GM21723 (cell line): ENCODE measurements around the gene DDX51.

Experiments used
- ATAC-seq: cut with Tn5 transposase; IDR thresholded peaks from one replicate; pipeline ENCODE4 v1.9.1; 2021; ENCODE audit warnings: mild to moderate bottlenecking, moderate library complexity; ENCODE audit not compliant: unreplicated experiment

Gene DDX51, protein sequence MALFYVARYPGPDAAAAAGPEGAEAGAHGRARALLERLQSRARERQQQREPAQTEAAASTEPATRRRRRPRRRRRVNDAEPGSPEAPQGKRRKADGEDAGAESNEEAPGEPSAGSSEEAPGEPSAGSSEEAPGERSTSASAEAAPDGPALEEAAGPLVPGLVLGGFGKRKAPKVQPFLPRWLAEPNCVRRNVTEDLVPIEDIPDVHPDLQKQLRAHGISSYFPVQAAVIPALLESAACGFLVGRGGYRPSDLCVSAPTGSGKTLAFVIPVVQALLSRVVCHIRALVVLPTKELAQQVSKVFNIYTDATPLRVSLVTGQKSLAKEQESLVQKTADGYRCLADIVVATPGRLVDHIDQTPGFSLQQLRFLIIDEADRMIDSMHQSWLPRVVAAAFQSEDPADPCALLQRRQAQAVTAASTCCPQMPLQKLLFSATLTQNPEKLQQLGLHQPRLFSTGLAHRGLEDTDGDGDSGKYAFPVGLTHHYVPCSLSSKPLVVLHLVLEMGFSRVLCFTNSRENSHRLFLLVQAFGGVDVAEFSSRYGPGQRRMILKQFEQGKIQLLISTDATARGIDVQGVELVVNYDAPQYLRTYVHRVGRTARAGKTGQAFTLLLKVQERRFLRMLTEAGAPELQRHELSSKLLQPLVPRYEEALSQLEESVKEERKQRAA

DNA sequence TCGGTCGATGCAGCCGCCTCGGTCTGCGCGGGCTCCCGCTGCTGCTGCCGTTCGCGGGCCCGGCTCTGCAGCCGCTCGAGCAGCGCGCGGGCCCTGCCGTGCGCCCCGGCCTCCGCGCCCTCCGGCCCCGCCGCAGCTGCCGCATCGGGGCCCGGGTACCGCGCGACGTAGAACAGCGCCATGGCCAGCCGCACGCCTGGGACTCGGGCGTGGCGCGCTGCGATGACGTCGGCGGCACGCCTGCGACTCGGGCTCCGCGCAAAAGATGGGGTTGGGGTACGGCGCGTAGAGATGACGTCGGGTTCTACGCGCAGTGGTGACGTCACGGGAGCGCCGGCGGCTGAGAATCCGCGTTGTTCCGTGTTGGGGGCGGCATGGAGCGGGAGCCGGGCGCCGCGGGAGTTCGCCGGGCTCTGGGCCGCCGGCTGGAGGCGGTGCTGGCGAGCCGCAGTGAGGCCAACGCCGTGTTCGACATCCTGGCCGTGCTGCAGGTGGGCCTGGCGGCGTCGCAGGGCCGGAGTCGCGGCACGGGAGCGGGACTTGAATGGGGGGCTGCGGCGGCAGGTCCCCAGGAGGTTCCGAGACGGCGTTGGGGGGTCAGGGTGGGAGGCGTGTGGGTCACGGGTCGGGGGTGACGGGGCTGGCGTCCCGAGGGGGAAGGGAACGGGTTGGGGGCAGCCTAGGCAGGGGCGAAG is at the start of gene DDX51, which contains the start of gene NOC4L:
Gene DDX51, minus strand, starts transcription at position 205 of the 695 bp plus-strand sequence. Its CDS starts 23 bp downstream, at position 182.
Gene NOC4L, plus strand, starts transcription at position 343 of the 695 bp plus-strand sequence. Its CDS starts 32 bp downstream, at position 375.
- peak; percentile 75 for ATAC-seq

DNA sequence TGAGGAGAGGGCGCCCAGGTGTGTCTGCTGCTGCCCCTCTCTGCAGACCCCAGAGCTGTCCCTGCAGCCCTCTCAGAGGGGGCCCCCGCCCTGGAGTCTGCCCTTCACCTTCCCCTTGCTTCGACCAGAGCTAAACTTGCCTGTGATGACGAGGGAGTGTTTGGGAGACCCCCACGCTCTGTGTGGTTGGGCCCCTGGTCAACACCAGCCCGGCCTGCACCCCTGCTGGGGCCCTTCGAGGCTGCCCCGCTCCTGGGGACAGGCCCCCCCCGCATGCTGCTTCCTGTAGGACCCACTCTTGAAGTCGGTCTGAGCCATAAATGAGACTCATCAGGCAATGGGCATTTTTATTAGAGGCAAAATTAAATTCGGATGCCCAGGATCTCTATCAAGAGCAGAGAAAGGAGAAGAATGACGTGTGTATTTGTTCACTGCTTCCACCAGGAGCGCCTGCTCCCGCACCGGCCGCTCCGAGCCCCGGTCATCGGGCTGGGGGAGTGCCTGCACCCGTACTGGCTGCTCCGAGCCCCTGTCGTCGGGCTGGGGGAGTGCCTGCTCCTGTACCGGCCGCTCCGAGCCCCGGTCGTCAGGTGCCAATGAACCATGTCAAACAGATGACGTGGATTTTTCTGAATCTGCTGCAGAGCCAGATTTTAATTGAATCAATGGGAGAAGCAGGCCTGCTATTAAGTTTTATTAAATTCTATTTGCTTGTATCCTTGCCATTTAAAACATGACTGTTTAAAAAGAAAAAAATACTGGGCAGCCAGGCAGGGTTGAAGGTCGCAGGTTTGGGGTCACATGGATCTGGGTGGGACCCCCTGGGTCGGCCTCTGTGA is 47.8 kb upstream of the DDX51 start:
- ATAC-seq = no peak

- ATAC-seq = no peak
Measured at GRCh38 chr12:132190834-132191500, 46.8 kb upstream of the DDX51 start.

- peak; percentile 27 for ATAC-seq
Measured at GRCh38 chr12:132190012-132190755, 46.1 kb upstream of the DDX51 start.

DNA sequence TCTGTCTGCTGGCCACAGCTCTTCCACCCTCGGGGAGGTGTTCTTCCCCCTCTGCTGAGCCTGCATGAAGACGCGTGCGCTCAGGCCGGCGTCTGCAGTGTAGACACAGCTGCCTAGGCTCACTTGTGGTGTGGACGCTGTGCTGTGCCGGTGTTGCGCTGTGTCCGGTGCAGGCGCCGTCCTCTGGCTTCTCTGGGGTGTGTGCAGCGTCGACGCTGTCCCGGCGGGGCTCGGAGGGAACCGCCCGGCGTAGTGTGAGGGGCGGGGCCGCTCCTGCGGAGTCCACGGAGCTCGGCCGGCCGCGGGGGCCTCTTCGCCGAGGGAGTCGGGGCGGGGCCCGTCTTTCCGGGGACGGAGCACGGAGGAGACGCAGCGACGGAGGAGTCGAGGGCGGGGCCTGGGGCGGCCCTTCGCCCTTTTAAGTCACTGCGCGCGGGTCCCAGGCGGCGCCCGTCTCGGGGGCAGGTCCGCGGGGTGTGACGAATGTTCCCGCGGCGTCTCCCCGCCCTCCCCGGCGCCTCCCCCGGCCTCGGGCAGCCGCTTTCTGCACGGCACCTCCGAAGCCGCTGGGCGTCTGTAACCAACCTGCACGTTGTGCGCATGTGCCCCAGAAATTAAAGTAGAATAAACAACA is 45.4 kb upstream of the DDX51 start:
- peak; percentile 94 for ATAC-seq

- ATAC-seq = peak; percentile 2
Measured at GRCh38 chr12:132188916-132189325, 44.8 kb upstream of the DDX51 start.

- no peak for ATAC-seq
Measured at GRCh38 chr12:132188451-132188901, 44.4 kb upstream of the DDX51 start.

- ATAC-seq = no peak
Measured at GRCh38 chr12:132187646-132188450, 43.7 kb upstream of the DDX51 start.

- no peak for ATAC-seq
Measured at GRCh38 chr12:132186857-132187620, 42.9 kb upstream of the DDX51 start.

GRCh38 chr12:132186208-132186856 is 42.2 kb upstream of the DDX51 start:
- ATAC-seq = no peak

- no peak for ATAC-seq
Measured at GRCh38 chr12:132185705-132186104, 41.6 kb upstream of the DDX51 start.

DNA sequence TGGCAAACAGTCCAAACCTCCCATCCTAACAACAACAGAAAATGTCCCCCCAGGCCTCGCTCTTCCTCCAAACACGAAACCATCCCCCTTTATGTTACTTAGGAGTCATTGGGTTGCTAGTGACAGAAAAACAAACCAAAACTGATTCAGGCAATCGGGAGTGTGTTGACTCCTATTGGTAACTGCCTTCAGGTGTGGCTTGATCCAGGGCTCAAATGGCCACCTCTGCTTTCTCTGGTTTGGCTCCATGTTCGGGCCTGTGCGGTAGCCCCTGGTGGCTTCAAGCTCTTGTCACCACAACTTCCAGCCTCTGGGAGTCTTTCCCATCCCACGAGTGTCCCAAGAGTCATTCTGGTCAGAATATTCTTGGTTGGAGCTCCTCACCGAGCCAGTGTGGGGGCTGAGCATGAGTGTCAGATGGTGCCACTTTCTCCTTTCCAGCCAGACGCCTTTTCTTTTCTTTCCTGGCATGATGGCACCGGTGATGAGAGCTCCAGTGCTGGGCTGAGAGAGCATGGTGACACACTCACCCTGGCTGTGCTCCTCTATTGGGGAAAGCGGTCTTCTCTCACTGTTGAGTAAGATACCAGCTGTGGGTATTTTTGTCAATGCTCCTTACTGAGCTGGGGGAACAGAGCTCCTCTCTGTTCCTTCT is 38.7 kb upstream of the DDX51 start:
- no peak for ATAC-seq

GRCh38 chr12:132182206-132182710 is 38.1 kb upstream of the DDX51 start:
- ATAC-seq = no peak

- no peak for ATAC-seq
Measured at GRCh38 chr12:132181570-132182200, 37.6 kb upstream of the DDX51 start.
